Mesenchymal stem cell (in vitro differentiated cells and primary cell): ENCODE measurements around the gene PTPRD.

Experiments used
- DNase-seq: peaks from one replicate; pipeline ENCODE4 v3.0.0-alpha.2; 2013
- H2AFZ ChIP-seq: one replicate; pipeline ENCODE4 v1.6.1; 2013; ENCODE audit warnings: low read depth, mild to moderate bottlenecking, control low read depth, inconsistent platforms, low read length, moderate library complexity
- H2AK5ac ChIP-seq: 2 replicates; pipeline ENCODE4 v1.6.1; 2013; ENCODE audit warnings: low read length, moderate library complexity, mild to moderate bottlenecking, inconsistent platforms; ENCODE audit not compliant: severe bottlenecking
- H2BK120ac ChIP-seq: one replicate; pipeline ENCODE4 v1.6.1; 2013; ENCODE audit warnings: low read depth, mild to moderate bottlenecking, inconsistent platforms, low read length, moderate library complexity
- H2BK12ac ChIP-seq, 2 experiments: one replicate each; pipeline ENCODE4 v1.6.1; 2013; ENCODE audit warnings: inconsistent platforms in 2 of 2, low read length in 2 of 2, mild to moderate bottlenecking in 2 of 2, moderate library complexity in 2 of 2, control low read depth in 1 of 2
- H2BK15ac ChIP-seq: one replicate; pipeline ENCODE4 v1.6.1; 2013; ENCODE audit warnings: mild to moderate bottlenecking, low read depth, inconsistent platforms; ENCODE audit not compliant: poor library complexity, severe bottlenecking
- H2BK5ac ChIP-seq: 2 replicates; pipeline ENCODE4 v1.6.1; 2013; ENCODE audit warnings: low read depth, mild to moderate bottlenecking, low read length, control low read depth, inconsistent platforms; ENCODE audit not compliant: poor library complexity, severe bottlenecking
- H3K14ac ChIP-seq, 2 experiments: one replicate each; pipeline ENCODE4 v1.6.1; 2013; ENCODE audit warnings: inconsistent platforms in 2 of 2, low read length in 2 of 2, control low read depth in 1 of 2, mild to moderate bottlenecking in 1 of 2, moderate library complexity in 1 of 2
- H3K18ac ChIP-seq, 2 experiments: one replicate each; pipeline ENCODE4 v1.6.1; 2013; ENCODE audit warnings: inconsistent platforms in 2 of 2, low read length in 2 of 2, control low read depth in 1 of 2, low read depth in 1 of 2, mild to moderate bottlenecking in 1 of 2
- H3K23ac ChIP-seq, 2 experiments: one replicate each; pipeline ENCODE4 v1.6.1; 2013; ENCODE audit warnings: inconsistent platforms in 2 of 2, low read length in 2 of 2, mild to moderate bottlenecking in 2 of 2, moderate library complexity in 2 of 2, control low read depth in 1 of 2
- H3K27ac ChIP-seq: 2 replicates; pipeline ENCODE4 v1.5.1; 2013; ENCODE audit warnings: mild to moderate bottlenecking, moderate library complexity, low read length, control low read depth, inconsistent platforms; ENCODE audit not compliant: poor library complexity, severe bottlenecking
- H3K27me3 ChIP-seq, 2 experiments: 2 replicates each; pipeline versions ENCODE4 v1.6.1 to v1.7.0; 2013; ENCODE audit warnings: low read length in 2 of 2, mild to moderate bottlenecking in 2 of 2, moderate library complexity in 2 of 2, control low read depth in 1 of 2, inconsistent platforms in 1 of 2; ENCODE audit not compliant: control insufficient read depth in 1 of 2, insufficient read depth in 1 of 2
- H3K36me3 ChIP-seq, 2 experiments: 2 replicates each; pipeline versions ENCODE4 v1.6.1 to v1.7.0; 2013; ENCODE audit warnings: low read length in 2 of 2, control low read depth in 1 of 2, inconsistent platforms in 1 of 2, low read depth in 1 of 2, mild to moderate bottlenecking in 1 of 2; ENCODE audit not compliant: insufficient read depth in 2 of 2, control insufficient read depth in 1 of 2
- H3K4ac ChIP-seq, 2 experiments: one replicate each; pipeline ENCODE4 v1.6.1; 2013; ENCODE audit warnings: inconsistent platforms in 2 of 2, low read length in 2 of 2, mild to moderate bottlenecking in 2 of 2, moderate library complexity in 2 of 2, control low read depth in 1 of 2, low read depth in 1 of 2
- H3K4me1 ChIP-seq: 2 replicates; pipeline ENCODE4 v1.6.1; 2013; ENCODE audit warnings: low read depth, low read length, control low read depth; ENCODE audit not compliant: control insufficient read depth, insufficient read depth
- H3K4me2 ChIP-seq: 2 replicates; pipeline ENCODE4 v1.6.1; 2013; ENCODE audit warnings: low read length, mild to moderate bottlenecking, inconsistent platforms; ENCODE audit not compliant: poor library complexity, severe bottlenecking
- H3K4me3 ChIP-seq, 2 experiments: 2 replicates each; pipeline versions ENCODE4 v1.5.1 to v1.7.0; 2013; ENCODE audit warnings: low read length in 2 of 2, mild to moderate bottlenecking in 2 of 2, control low read depth in 1 of 2, low read depth in 1 of 2; ENCODE audit not compliant: insufficient read depth in 1 of 2
- H3K79me1 ChIP-seq: replicated peaks from 2 replicates; pipeline ENCODE4 v1.6.1; 2013; ENCODE audit warnings: mild to moderate bottlenecking, control low read depth, low read length, inconsistent platforms; ENCODE audit not compliant: poor library complexity, severe bottlenecking
- H3K9ac ChIP-seq: 2 replicates; pipeline ENCODE4 v1.7.0; 2013; ENCODE audit warnings: mild to moderate bottlenecking, low read length, moderate library complexity
- H3K9me3 ChIP-seq: 2 replicates; pipeline ENCODE4 v1.7.0; 2013; ENCODE audit warnings: mild to moderate bottlenecking, low read length; ENCODE audit not compliant: control insufficient read depth
- H4K8ac ChIP-seq: one replicate; pipeline ENCODE4 v1.6.1; 2013; ENCODE audit warnings: inconsistent platforms, mild to moderate bottlenecking, low read length, moderate library complexity
- H4K91ac ChIP-seq: one replicate; pipeline ENCODE4 v1.6.1; 2013; ENCODE audit warnings: mild to moderate bottlenecking, low read length, inconsistent platforms
- WGBS: methylation state at CpG from one replicate; pipeline ENCODE4 v1.1.7; 2013; ENCODE audit warnings: mixed read lengths; 5-methylcytosine and 5-hydroxymethylcytosine counted together

The PTPRD gene

GRCh38 chr9:8570776-8571175 lies 2042.0 kb downstream of the PTPRD start:
- Histone ChIP-seq H4K91ac (no peak overlapping the region), H2BK12ac (no peak overlapping the region), H3K27ac (no peak overlapping the region), H3K9ac (no peak overlapping the region), H2AK5ac (no peak overlapping the region), H3K4me2 (no peak overlapping the region), H3K23ac (no peak overlapping the region), H2BK15ac (no peak overlapping the region), H3K36me3 (no peaks in the 10 kb centered on the region), H3K14ac (no peak overlapping the region), H4K8ac (no peak overlapping the region), H3K79me1 (peaks cover 1% of the 10 kb centered on the region), H2BK120ac (no peak overlapping the region), H3K18ac (no peak overlapping the region), H2AFZ (no peak overlapping the region), H3K9me3 (no peaks in the 10 kb centered on the region), H3K4me1 (no peaks in the 10 kb centered on the region), H3K27me3 (no peaks in the 10 kb centered on the region), H3K4ac (no peak overlapping the region), H2BK5ac (no peak overlapping the region), H3K4me3 (no peak overlapping the region)
- no peak for DNase-seq
- 98% methylated on average over 3 of the region's 3 CpGs for WGBS

DNA sequence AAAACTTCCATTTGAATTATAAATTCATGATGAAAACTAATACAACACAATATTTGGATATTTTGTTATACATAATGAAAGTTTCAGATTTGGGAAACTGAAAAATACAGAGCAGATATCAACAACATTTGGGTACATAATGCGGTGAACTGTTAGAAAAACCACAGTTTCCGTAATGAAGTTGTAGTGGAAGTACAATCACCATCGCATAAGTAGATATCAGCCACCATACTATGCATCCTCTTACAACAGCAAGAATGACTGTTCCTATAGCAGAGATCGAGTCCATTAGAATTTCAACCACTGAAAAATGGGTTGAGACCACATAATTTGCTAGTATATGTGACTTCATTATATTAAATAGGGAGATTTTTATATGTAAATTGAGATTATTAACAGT lies 2043.0 kb downstream of the PTPRD start:
- H3K27ac ChIP-seq = no peak overlapping the region
- H3K9me3 ChIP-seq = no peaks in the 10 kb centered on the region
- no peak overlapping the region for H3K23ac ChIP-seq
- no peak overlapping the region for H3K4me2 ChIP-seq
- no peak overlapping the region for H2BK15ac ChIP-seq
- no peak overlapping the region for H4K8ac ChIP-seq
- no peak overlapping the region for H3K4ac ChIP-seq
- H3K27me3 ChIP-seq = no peaks in the 10 kb centered on the region
- 100% methylated on average over 3 of the region's 4 CpGs for WGBS
- DNase-seq = no peak
- no peak overlapping the region for H2BK5ac ChIP-seq
- H4K91ac ChIP-seq = no peak overlapping the region
- H3K36me3 ChIP-seq = no peaks in the 10 kb centered on the region
- H2AFZ ChIP-seq = no peak overlapping the region
- no peak overlapping the region for H3K4me3 ChIP-seq
- H3K9ac ChIP-seq = no peak overlapping the region
- H2AK5ac ChIP-seq = no peak overlapping the region
- H3K79me1 ChIP-seq = peaks cover 1% of the 10 kb centered on the region
- no peaks in the 10 kb centered on the region for H3K4me1 ChIP-seq
- no peak overlapping the region for H3K14ac ChIP-seq
- no peak overlapping the region for H3K18ac ChIP-seq
- no peak overlapping the region for H2BK120ac ChIP-seq
- no peak overlapping the region for H2BK12ac ChIP-seq

GRCh38 chr9:8567963-8568579 lies 2044.7 kb downstream of the PTPRD start:
- no peaks in the 10 kb centered on the region for H3K4me1 ChIP-seq
- H4K91ac ChIP-seq = no peak overlapping the region
- no peaks in the 10 kb centered on the region for H3K27me3 ChIP-seq
- H2AFZ ChIP-seq = no peak overlapping the region
- no peak overlapping the region for H3K18ac ChIP-seq
- no peaks in the 10 kb centered on the region for H3K36me3 ChIP-seq
- H3K9me3 ChIP-seq = no peaks in the 10 kb centered on the region
- H3K79me1 ChIP-seq = peaks cover 1% of the 10 kb centered on the region
- no peak for DNase-seq
- H3K4me3 ChIP-seq = no peak overlapping the region
- no peak overlapping the region for H3K27ac ChIP-seq
- no peak overlapping the region for H3K4ac ChIP-seq
- no peak overlapping the region for H2BK12ac ChIP-seq
- H2BK120ac ChIP-seq = no peak overlapping the region
- no peak overlapping the region for H3K4me2 ChIP-seq
- no peak overlapping the region for H3K23ac ChIP-seq
- no peak overlapping the region for H3K9ac ChIP-seq
- H2BK15ac ChIP-seq = no peak overlapping the region
- H2AK5ac ChIP-seq = no peak overlapping the region
- H3K14ac ChIP-seq = no peak overlapping the region
- WGBS = no CpG with 5 or more reads among the region's 2 CpGs
- no peak overlapping the region for H4K8ac ChIP-seq
- no peak overlapping the region for H2BK5ac ChIP-seq

GRCh38 chr9:8564960-8565359 lies 2047.8 kb downstream of the PTPRD start:
- H2BK12ac ChIP-seq = no peak overlapping the region
- no peak overlapping the region for H2BK15ac ChIP-seq
- H3K9ac ChIP-seq = no peak overlapping the region
- H2AFZ ChIP-seq = no peak overlapping the region
- H3K27me3 ChIP-seq = no peaks in the 10 kb centered on the region
- H3K36me3 ChIP-seq = peaks cover 0 to 3% of the 10 kb centered on the region in 2 experiments
- H3K79me1 ChIP-seq = peaks cover 4% of the 10 kb centered on the region
- no peak overlapping the region for H2BK5ac ChIP-seq
- no peak overlapping the region for H2BK120ac ChIP-seq
- H4K91ac ChIP-seq = no peak overlapping the region
- H3K18ac ChIP-seq = no peak overlapping the region
- no peak overlapping the region for H3K4me3 ChIP-seq
- DNase-seq = no peak
- H3K4me2 ChIP-seq = no peak overlapping the region
- no peak overlapping the region for H3K27ac ChIP-seq
- H2AK5ac ChIP-seq = no peak overlapping the region
- no peak overlapping the region for H3K4ac ChIP-seq
- no peak overlapping the region for H4K8ac ChIP-seq
- H3K14ac ChIP-seq = no peak overlapping the region
- no peaks in the 10 kb centered on the region for H3K9me3 ChIP-seq
- WGBS = 92% methylated on average over 4 of the region's 6 CpGs
- H3K4me1 ChIP-seq = peaks cover 1% of the 10 kb centered on the region
- H3K23ac ChIP-seq = no peak overlapping the region
